HEK293T (cell line): ENCODE data around the gene SPOCD1.

Experiments used
- CTCF ChIA-PET: fragments of 350-600 bp; formaldehyde crosslinking; extraction: SDS; loops from one replicate; lab custom pipeline; 2021; ENCODE audit warnings: antibody characterized with exemption, inconsistent platforms; lab: Yijun Ruan, JAX
- POLR2A ChIA-PET: fragments of 350-600 bp; formaldehyde crosslinking; extraction: SDS; loops from one replicate; lab custom pipeline; 2020; ENCODE audit warnings: antibody characterized with exemption, inconsistent platforms; lab: Yijun Ruan, JAX
- DNase-seq: peaks from one replicate; pipeline ENCODE4 v3.0.0; 2012; ENCODE audit warnings: mixed read lengths; ENCODE audit errors: extremely low spot score
- ARNT ChIP-seq: fragments of 450-650 bp; IDR thresholded peaks from 2 replicates; pipeline ENCODE4 v1.6.1; 2017; ENCODE audit warnings: mild to moderate bottlenecking
- BHLHE40 ChIP-seq: fragments of 450-650 bp; IDR thresholded peaks from 2 replicates; pipeline ENCODE4 v1.6.1; 2016; ENCODE audit warnings: mild to moderate bottlenecking, moderate library complexity, borderline replicate concordance
- CTBP1 ChIP-seq: fragments of 450-650 bp; IDR thresholded peaks from 2 replicates; pipeline ENCODE4 v1.6.1; 2016; ENCODE audit warnings: borderline replicate concordance
- ELF4 ChIP-seq: fragments of 450-650 bp; IDR thresholded peaks from 2 replicates; pipeline ENCODE4 v1.6.1; 2017; ENCODE audit warnings: antibody characterized with exemption
- FOXA1 ChIP-seq: fragments of 450-650 bp; IDR thresholded peaks from 2 replicates; pipeline ENCODE4 v1.6.1; 2016; ENCODE audit warnings: mild to moderate bottlenecking
- FOXK2 ChIP-seq: fragments of 450-650 bp; IDR thresholded peaks from 2 replicates; pipeline ENCODE4 v1.6.1; 2016; ENCODE audit warnings: mild to moderate bottlenecking
- FOXM1 ChIP-seq: fragments of 450-650 bp; IDR thresholded peaks from 2 replicates; pipeline ENCODE4 v1.6.1; 2017; ENCODE audit warnings: mild to moderate bottlenecking, borderline replicate concordance
- HDGF ChIP-seq: fragments of 450-650 bp; IDR thresholded peaks from 2 replicates; pipeline ENCODE4 v1.6.1; 2017; ENCODE audit warnings: antibody characterized with exemption, borderline replicate concordance
- L3MBTL2 ChIP-seq: fragments of 450-650 bp; conservative IDR thresholded peaks from 2 replicates; pipeline ENCODE4 v1.6.1; 2016; ENCODE audit warnings: mild to moderate bottlenecking
- LEF1 ChIP-seq: fragments of 450-650 bp; IDR thresholded peaks from 2 replicates; pipeline ENCODE4 v1.6.1; 2017; ENCODE audit warnings: mild to moderate bottlenecking, borderline replicate concordance
- NFRKB ChIP-seq: fragments of 450-650 bp; IDR thresholded peaks from 2 replicates; pipeline ENCODE4 v1.6.1; 2016; ENCODE audit warnings: mild to moderate bottlenecking, moderate library complexity
- PKNOX1 ChIP-seq: fragments of 450-650 bp; IDR thresholded peaks from 2 replicates; pipeline ENCODE4 v1.6.1; 2016
- SP1 ChIP-seq: fragments of 450-650 bp; IDR thresholded peaks from 2 replicates; pipeline ENCODE4 v1.6.1; 2017
- SUZ12 ChIP-seq: fragments of 450-650 bp; IDR thresholded peaks from 2 replicates; pipeline ENCODE4 v1.6.1; 2016; ENCODE audit warnings: mild to moderate bottlenecking
- TARDBP ChIP-seq: fragments of 450-650 bp; IDR thresholded peaks from 2 replicates; pipeline ENCODE4 v1.6.1; 2016
- ZNF384 ChIP-seq: fragments of 450-650 bp; IDR thresholded peaks from 2 replicates; pipeline ENCODE4 v1.6.1; 2016

Gene SPOCD1

GRCh38 chr1:31782421-31783410 is 33.1 kb downstream of the SPOCD1 start:
- no peak for TF ChIP-seq FOXM1
- ChIA-PET POLR2A (interaction anchor here (1.1 kb wide), 1 partner anchor 140 kb away, joined by 3 read pairs; no protein-coding TSS in a partner anchor), CTCF (no interaction called here)
- DNase-seq: no peak

- TF ChIP-seq CTBP1 (no peak), NFRKB (no peak), LEF1 (no peak), L3MBTL2 (no peak), TARDBP (no peak), ARNT (no peak), BHLHE40 (no peak), PKNOX1 (no peak), ZNF384 (no peak), SP1 (no peak), HDGF (no peak), ELF4 (no peak), FOXM1 (no peak), FOXA1 (no peak), FOXK2 (no peak), SUZ12 (no peak)
- CTCF ChIA-PET: no interaction called here
- POLR2A ChIA-PET: no interaction called here
Observed at GRCh38 chr1:31781756-31782371, 34.0 kb downstream of the SPOCD1 start.

GRCh38 chr1:31781138-31781755 is 34.6 kb downstream of the SPOCD1 start:
- CTCF ChIA-PET: interaction anchor here (2.6 kb wide), 1 partner anchor 8 kb away, joined by 11 read pairs; no protein-coding TSS in a partner anchor
- POLR2A ChIA-PET: no interaction called here
- TF ChIP-seq PKNOX1 (no peak), CTBP1 (no peak), ELF4 (no peak), LEF1 (no peak), L3MBTL2 (no peak), ARNT (no peak), SP1 (no peak), FOXM1 (no peak), HDGF (no peak), SUZ12 (no peak), BHLHE40 (no peak), NFRKB (no peak), ZNF384 (no peak), FOXA1 (no peak), TARDBP (no peak), FOXK2 (no peak)
- DNase-seq: no peak

More at GRCh38 chr1:31781756-31782371, 34.0 kb downstream of the SPOCD1 start:
- no peak for DNase-seq

- ChIA-PET POLR2A (no interaction called here), CTCF (interaction anchor here (2.6 kb wide), 1 partner anchor 8 kb away, joined by 11 read pairs; no protein-coding TSS in a partner anchor)
- TF ChIP-seq ARNT: no peak
- no peak for TF ChIP-seq ZNF384
- no peak for TF ChIP-seq TARDBP
- no peak for TF ChIP-seq FOXA1
- no peak for TF ChIP-seq NFRKB
- no peak for TF ChIP-seq SP1
- TF ChIP-seq L3MBTL2: no peak
- no peak for TF ChIP-seq PKNOX1
- no peak for TF ChIP-seq ELF4
- no peak for TF ChIP-seq HDGF
- no peak for TF ChIP-seq FOXK2
- no peak for TF ChIP-seq BHLHE40
- TF ChIP-seq CTBP1: no peak
- TF ChIP-seq SUZ12: no peak
- TF ChIP-seq FOXM1: no peak
- no peak for TF ChIP-seq LEF1
- no peak for DNase-seq
Observed at GRCh38 chr1:31780632-31781031, 35.2 kb downstream of the SPOCD1 start.

- TF ChIP-seq PKNOX1 (no peak), FOXA1 (no peak), ELF4 (no peak), CTBP1 (no peak), ZNF384 (no peak)
- POLR2A ChIA-PET: no interaction called here
- no peak for DNase-seq
- CTCF ChIA-PET: interaction anchor here (2.6 kb wide), 1 partner anchor 9 kb away, joined by 11 read pairs; no protein-coding TSS in a partner anchor
Observed at GRCh38 chr1:31779687-31780086, 36.1 kb downstream of the SPOCD1 start.
